Measurements from ENCODE around the gene ARSG.
"Not testable (repeated sequence)": the region's sequence is repeated elsewhere in the genome, so short reads cannot be mapped to it uniquely, and the experiment has no call there.

Gene ARSG

DNA sequence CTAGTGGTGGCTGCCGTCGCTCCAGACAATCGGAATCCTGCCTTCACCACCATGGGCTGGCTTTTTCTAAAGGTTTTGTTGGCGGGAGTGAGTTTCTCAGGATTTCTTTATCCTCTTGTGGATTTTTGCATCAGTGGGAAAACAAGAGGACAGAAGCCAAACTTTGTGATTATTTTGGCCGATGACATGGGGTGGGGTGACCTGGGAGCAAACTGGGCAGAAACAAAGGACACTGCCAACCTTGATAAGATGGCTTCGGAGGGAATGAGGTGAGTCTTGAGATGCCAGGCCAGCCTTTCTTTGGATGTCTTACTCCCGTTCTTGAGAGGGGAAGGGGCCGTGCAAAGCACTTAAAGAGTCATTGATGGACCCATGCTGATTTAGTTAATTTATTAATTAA lies 16.1 kb downstream of the ARSG start:
- no peak for DNase-seq

DNA sequence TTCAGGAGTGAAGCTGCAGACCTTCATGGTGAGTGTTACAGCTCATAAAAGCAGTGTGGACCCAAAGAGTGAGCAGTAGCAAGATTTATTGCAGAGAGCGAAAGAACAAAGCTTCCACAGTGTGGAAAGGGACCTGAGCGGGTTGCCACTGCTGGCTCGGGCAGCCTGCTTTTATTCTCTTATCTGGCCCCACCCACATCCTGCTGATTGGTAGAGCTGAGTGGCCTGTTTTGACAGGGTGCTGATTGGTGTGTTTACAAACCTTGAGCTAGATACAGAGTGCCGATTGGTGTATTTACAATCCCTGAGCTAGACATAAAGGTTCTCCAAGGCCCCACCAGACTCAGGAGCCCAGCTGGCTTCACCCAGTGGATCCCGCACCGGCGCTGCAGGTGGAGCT lies 17.2 kb downstream of the ARSG start:
- not testable (repeated sequence) for DNase-seq

DNA sequence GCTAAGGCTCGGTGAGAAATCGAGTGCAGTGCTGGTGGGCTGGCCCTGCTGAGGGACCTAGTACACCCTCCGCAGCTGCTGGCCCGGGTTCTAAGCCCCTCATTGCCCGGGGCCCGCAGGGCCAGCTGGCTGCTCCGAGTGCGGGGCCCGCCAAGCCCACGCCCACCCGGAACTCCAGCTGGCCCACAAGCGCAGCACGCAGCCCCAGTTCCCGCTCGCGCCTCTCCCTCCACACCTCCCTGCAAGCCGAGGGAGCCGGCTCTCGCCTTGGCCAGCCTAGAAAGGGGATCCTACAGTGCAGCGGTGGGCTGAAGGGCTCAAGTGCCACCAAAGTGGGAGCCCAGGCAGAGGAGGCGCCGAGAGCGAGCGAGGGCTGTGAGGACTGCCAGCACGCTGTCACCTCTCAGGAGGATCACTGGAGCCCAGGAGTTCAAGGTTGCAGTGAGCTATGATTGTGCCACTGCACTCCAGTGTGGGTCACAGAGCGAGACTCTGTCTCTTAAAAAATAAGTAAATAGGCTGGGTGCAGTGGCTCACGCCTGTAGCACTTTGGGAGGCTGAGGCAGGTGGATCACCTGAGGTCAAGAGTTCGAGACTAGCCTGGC lies 17.9 kb downstream of the ARSG start:
- DNase-seq: not testable (repeated sequence)

DNA sequence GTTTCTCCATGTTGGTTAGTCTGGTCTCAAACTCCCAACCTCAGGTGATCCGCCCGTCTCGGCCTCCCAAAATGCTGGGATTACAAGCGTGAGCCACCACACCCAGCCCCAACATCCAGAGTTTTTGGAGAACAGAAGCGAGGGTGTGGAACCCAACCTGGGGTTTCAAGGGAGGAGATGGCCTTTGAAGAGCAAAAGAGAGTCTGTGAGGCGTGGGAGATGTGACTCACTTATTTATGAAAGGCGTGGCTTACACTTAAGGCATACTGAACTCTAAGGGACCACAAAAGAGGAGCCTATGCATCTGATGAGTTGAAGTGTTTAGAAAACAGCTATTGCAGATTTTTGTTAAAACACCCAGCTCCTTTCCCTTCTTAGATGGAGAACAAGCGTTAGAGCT lies 18.9 kb downstream of the ARSG start:
- no peak for DNase-seq

DNA sequence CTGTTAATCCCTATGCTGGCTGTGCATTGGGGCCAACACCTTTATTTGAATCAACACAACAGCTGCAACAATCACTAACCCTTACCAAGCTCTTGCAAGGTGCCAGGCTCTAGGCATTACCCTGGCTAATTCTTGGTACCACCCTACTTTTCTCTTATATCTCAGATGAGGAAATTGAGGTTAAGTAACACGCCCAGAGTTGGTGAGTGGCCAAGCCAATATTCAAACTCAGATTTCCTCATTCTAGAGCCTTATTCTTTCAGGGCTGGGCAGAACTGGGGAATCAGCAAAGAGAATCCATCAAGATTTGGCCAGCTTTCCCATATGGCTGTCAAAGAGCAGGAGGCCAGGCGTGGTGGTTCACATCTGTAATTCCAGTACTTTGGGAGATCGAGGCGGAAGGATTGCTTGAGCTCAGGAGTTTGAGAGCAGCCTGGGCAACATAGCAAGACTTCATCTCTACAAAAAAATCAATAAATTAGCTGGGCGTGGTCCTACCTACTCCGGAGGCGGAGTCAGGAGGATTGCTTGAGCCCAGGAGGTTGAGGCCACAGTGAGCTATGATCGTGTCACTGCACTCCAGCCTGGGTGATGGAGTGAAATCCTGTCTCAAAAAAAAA lies 23.7 kb downstream of the ARSG start:
- no peak for DNase-seq

DNA sequence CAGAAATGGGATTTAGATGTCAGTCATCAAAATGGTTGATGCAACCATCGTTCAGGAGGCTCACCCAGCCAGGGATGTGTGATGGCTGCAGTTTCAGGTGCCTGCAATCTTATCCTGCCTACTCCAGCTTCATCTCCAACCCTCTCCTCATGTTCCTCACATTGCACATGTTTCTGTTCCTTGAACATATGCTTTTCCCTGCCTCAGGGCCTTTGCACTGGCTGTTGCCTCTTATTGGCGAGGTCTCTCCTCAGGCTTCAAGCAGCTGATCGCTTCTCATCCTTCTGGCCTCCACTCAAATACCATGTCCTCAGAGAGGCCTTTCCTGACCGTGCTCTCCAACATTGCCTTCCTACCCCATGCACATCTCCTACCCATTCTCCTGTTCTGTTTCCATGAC lies 24.6 kb downstream of the ARSG start:
- no peak for DNase-seq

DNA sequence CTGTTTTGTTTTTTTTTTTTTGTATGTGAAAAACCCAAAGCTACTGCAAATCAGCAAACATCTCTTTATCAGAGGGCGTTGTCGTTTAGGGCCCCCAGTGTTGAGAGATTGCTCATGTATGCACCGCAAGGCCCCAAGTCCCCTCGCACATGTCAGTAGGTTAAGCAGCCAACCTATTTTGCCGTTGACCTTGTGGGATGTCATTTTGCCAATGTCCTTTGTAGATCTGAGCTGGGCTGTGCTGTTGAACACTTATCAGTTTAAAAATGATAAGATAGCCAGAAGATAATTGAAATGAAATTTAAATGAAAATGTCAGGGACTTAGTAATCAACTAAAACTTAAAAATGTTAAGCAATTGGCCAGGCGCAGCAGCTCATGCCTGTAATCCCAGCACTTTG lies 26.2 kb downstream of the ARSG start:
- DNase-seq: no peak

DNA sequence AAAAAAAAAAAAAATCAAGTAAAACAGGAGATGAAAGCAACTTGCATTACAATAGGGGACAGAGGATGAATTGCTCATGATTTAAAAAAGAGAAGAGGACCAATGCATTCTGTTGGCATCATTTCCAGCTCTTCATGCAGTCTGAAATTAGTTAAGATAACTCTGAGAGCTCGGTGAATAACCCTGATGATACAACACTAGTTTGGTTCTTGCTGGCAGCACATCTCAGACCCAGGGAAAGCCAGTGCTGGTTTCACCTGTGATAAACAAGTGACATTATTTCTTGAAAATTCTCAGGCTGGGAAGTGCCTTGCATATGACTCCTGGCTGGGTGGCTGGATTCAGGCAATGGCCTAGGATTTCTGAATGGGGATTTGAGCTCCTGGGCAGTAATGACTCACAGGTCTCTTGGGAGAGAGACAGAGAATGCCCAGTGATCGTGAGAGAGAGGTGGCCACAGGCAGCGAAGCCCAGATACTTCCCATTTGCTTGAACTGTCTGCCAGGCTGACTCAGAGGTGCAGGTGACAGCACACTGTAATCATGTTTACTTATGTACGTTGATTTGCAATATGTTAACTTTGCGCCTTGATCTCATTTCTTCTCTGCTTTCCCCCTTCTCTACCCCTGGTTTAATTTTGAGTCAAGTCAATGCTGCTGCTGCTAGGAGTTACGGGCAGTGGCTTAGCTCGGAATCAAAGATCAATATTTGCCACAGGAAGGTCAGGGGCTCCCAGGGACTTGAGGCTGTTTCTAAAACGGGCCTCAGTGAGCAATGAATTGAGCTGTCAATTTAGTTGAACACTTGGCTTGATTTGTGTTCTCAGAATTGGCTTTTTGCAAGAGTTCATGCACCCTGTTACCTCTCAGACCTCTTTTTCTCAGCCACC lies 27.1 kb downstream of the ARSG start:
- no peak for DNase-seq

DNA sequence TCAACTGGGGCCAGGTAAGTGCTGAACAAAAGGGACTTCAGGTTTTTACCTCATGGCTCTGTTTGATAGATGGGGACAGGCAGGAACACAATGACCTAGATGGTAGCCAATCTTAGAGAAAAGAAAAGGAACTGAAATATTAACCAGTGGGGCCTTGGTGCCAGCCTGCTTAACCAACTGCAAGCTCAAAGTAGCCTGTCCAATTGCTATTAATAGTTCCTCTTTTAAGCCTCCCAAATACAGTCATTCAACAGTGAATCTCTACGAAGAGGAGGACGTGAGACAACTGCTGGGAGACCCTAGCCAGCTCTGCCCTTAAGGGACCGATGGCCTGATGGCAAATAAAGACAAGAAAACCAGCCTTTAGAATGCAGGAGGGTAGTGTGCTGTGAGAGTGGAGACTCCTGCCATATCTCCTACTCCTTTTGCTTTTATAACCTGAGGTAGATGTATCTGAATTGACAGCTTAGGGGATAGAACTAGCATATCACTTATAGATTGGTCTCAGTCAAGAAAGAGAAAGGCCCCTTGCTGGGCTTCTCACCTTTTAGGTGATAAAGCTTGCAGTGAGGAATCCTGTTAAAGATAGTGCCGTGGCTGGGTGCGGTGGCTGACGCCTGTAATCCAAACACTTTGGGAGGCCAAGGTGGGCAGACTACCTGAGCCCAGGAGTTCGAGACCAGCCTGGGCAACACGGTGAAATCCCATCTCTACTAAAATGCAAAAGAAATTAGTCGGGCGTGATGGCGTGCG lies 28.3 kb downstream of the ARSG start:
- DNase-seq: no peak

DNA sequence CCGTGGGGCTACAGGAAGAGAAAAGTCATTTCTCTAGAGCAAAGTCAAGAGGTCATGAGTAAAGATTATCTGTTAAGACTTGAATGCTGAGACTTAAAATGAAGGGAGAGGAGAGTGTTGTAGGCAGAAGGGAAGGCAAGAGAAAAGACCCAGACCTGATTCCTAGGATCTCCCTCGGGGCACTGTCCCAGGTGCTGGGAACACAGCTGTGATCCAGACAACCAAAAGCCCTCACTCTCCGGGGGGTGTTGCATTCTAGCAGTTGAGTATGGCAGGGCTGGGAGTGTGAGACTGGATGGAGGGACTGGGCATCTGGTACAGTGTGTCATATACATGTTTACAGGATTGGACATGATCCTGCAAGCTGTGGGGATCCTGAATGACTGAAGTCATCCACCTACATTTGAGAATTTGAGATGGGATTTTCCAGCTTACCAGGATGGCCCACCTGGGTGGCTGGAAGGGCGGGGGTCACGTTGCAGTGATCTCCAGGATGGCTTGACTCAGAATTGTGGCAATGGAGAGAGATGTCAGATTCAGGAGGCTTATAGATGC lies 29.1 kb downstream of the ARSG start:
- DNase-seq: no peak

DNA sequence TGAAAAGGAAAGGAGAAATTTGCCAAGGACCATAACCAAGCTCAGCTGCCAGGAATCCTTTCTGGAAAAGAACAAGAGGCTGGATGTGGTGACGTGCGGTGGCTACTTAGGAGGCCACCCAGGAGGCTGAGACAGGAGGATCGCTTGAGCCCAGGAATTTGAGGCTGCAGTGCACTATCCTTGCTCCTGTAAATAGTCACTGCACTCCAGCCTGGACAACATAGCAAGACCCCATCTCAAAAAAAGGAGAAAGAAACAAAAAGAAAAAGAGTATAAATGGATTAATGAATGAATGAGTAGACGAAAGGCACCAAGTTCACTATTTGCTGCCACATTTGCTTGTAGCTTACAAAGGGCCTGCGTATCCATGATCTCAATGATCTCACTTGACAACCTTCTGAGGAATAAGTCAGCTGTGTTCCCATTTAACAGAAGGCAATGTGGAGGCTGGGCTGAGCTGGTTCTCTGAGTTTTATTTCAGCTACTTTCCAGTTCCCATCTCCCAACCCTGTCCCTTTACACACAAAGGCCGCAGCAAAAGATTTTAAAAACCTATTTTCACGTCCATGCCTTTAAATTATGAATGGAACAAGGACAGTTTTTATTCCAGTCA lies 29.8 kb downstream of the ARSG start:
- DNase-seq: no peak

DNA sequence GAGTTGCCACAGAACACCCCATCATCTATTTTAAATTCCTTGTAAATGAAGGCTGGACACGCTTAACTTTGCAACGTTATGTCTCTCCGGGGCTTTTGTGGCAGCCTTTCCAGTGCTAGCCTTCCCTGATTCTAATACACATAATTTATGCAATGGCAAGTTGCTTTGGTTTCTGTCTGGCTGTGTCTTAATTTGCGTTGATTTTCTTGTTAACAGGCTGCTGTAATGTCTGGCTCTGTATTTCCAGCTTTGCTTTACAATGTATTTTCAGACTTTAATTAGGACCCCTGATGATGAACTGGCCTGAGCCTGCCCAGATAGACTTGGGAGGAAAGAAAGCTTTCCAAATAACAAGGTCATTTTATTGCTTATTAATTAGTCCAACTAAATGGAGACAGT lies 30.3 kb downstream of the ARSG start:
- DNase-seq: no peak

DNA sequence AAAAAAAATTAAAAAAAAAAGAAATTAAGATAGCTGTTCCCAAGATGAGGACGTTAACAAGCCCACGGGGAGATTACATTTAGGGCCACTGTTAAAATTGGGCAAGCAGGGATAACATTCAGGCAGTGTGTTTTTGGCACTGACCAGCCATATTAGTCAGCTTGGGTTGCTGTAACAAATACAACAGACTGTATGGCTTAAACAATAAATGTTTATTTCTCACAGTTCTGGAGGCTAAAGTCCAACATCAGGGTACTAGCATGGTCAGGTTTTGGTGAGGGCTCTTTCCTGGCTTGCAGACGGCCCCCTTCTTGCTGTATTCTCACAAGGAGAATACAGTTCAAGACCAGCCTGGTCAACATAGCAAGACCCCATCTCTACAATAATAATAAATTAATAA lies 31.3 kb downstream of the ARSG start:
- DNase-seq: no peak

DNA sequence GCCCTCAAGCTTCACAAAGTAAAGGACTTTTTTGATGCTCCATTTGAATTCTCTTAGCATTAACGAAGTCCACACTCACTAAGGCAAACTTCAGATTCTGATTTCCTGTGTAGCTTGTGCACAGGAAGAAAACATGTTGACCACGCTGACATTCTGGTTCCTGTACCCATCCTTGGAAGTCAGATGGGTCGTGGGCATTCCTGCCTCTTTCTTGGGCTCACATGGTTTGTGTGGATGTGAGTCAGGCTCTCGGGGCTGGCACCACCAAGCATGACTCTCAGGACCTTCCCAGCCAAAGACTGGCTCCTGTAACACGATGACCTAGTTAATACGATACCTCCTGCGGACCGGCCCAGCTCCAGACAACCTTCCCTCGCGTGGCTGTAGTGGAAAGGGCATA lies 32.8 kb downstream of the ARSG start:
- DNase-seq: no peak

DNA sequence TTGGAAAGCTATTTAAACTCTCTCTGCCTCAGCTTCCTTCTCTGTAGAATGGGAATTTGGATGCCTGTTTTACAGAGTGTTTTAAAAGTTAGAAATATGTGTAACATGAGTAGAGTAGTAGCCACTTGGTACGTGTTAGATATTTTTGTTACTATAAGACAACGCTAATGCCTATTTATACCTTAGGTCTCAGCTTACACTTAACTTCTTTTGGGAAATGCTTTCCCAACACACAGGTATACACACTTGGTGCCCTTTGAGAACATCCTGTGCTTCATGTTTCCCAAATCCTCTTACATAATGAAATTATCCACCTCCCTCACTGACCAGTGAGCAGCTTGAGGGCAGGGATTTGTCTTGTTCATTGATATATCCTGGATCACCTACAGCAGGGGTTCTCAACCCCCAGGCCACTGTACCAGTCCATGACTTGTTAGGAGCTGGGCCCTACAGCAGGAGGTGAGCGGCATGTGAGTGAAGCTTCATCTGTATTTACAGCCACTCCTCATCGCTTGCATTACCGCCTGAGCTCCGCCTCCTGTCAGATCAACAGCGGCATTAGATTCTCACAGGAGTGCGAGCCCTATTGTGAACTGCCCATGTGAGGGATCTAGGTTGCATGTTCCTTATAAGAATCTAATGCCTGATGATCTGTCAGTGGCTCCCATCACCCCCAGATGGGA lies 33.5 kb downstream of the ARSG start:
- no peak for DNase-seq

DNA sequence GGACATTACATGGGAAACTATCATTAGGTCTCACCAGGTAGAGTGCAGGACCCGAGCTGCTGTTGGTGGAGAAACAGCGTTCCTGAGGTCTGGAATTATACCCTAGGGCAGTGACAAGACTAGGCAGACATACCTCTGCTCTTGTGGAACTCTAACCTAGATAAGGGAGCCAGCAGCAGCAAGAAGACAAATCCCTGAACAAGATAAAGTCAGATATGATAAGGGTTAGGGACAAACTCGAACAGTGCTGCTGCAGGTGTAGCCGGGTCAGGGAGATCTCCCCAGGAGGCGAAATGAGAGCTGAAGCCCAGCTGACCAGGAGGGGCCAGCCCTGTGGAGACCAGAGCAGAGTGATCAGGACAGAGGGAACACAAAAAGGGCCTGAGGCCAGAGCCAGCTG lies 34.7 kb downstream of the ARSG start:
- DNase-seq: no peak

DNA sequence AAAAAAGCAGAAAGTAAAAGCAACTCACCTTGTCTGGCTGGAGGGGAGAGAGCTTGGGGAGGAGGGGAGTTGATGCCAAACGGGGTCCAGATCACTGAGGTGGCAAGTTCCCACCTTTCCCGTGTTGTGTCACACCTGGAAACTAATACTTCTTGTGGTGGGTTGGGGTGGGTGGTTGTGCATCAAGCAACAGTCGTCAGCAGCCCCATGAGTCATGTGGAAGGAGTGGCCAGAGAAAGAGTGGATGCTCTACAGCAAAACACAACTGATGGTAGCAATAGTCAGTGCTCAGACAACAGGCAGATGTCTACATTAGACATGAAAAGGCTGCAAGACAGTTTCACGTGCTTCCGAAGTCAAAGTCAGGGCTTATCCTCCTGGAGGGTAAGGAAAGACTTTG lies 35.4 kb downstream of the ARSG start:
- DNase-seq: no peak

DNA sequence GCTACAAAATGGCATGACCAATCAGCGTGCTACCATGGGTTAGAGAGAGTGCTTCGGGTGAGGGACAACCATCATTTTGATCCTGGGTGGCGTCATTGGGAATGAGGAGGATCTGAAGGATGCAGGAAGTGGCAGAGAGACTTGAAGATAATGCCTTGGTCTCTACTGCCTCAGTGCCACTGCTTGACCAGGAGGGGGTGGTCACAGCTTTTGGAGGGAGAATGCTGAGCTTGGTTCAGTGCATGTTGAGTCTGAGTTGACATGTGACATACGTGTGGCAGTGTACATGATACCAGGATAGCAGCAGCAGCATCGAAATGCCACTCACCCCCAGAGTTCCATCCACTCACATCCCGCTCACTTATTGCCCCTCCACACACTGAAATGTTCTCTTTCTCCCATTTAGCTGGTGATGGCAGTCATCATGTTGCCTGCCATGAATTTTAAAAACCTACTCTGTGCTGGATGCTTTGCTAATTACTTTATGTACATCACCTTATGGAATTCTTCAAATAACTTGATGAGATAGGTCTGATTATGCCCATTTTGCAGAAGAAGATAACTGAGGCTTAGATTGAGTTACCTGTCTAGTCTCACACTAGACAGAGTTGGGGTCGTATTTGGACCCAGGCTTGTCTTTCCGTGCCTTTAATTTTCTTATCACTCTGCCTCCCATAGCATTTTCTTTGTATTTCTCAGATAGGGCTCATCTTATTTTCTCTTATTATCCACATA lies 36.7 kb downstream of the ARSG start:
- no peak for DNase-seq

DNA sequence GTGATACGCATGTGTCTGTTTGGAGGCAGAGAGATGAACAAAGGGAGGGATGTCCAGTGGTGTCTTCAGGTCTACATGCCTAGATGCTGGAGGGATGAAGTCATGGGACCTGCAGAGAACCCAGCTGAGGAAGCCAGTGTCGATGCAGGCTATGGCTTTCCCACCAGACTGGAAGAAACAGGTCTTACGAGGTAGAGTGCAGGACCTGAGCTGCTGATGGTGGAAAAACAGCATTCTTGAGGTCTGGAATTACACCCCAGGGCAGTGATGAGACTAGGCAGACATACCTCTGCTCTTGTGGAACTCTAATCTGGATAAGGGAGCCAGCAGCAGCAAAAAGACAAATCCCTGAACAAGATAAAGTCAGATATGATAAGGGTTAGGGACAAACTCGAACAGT lies 37.4 kb downstream of the ARSG start:
- no peak for DNase-seq

DNA sequence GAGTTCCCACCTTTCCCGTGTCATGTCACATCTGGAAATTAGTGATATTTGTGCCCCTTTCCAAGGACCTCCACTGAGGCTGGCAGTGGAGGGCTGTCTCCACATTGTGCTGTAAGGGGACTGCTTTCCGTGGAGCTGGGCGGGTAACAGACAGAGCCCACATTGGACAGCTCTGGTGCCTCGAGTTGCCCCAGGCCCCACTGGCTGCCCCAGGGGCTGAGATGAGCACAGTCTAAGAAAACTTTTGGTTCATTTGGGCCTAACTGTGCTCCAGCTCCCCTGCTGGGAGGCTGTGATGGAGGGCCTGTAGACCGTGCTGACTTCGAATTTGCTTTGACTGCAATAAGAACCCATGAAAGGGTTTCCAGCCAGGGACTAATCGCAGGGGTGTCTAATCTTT lies 38.0 kb downstream of the ARSG start:
- no peak for DNase-seq

DNA sequence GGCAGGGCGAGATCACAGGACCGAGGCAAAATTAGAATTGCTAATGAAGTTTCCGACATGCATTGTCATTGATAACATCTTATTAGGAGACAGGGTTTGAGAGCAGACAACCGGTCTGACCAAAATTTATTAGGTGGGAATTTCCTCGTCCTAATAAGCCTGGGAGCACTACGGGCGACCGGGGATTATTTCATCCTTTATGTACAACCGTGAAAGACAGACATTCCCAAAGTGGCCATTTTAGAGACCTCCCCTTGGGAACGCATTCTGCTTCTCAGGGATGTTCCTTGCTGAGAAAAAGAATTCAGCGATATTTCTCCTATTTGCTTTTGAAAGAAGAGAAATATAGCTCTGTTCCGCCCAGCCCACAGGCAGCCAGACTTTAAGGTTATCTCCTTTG lies 40.6 kb downstream of the ARSG start:
- DNase-seq: not testable (repeated sequence)
